ENCODE measurements around the gene HUNK. TPM values are rescaled to one million over a fixed set of nuclear protein-coding genes. Genes with fewer than 3 reads are reported as not detected.
"Not testable (repeated sequence)": the region's sequence is repeated elsewhere in the genome, so short reads cannot be mapped to it uniquely, and the experiment has no call there.

HUNK gene
- polyA plus RNA-seq, 3 donors from 2014 or later, result not detected

- DNase-seq, H3K36me3 Mint-ChIP-seq, H3K9me3 Mint-ChIP-seq, H3K4me1 Mint-ChIP-seq, H3K4me3 Mint-ChIP-seq, H3K27ac Mint-ChIP-seq: not testable (repeated sequence)
- peaks cover 2 to 14% (median 3%) of the 10 kb centered on the region in 3 donors for H3K27me3 Mint-ChIP-seq (ENCODE audit: low read depth in 3 of 3)
These were observed 74.2 kb downstream of the HUNK start for GRCh38 chr21:31946876-31947550.

- no peak overlapping the region for H3K27ac Mint-ChIP-seq
These were observed 75.9 kb downstream of the HUNK start for GRCh38 chr21:31948676-31949075.

GRCh38 chr21:31952828-31953227, 80.0 kb downstream of the HUNK start:
- no peaks in the 10 kb centered on the region for H3K4me1 Mint-ChIP-seq
- no peaks in the 10 kb centered on the region for H3K36me3 Mint-ChIP-seq
- peaks cover 0 to 7% (median 3%) of the 10 kb centered on the region in 3 donors for H3K27me3 Mint-ChIP-seq (ENCODE audit: low read depth in 3 of 3)
- DNase-seq, result no peak
- H3K4me3 Mint-ChIP-seq, result no peak overlapping the region
- H3K9me3 Mint-ChIP-seq, result no peaks in the 10 kb centered on the region
- no peak overlapping the region for H3K27ac Mint-ChIP-seq

More at GRCh38 chr21:31948676-31949075, 75.9 kb downstream of the HUNK start:
- Mint-ChIP-seq H3K4me1 (no peaks in the 10 kb centered on the region), H3K4me3 (no peak overlapping the region), H3K27me3 (ENCODE audit: low read depth in 3 of 3) (peaks cover 0 to 11% (median 2%) of the 10 kb centered on the region in 3 donors), H3K9me3 (no peaks in the 10 kb centered on the region), H3K36me3 (no peaks in the 10 kb centered on the region)
- DNase-seq, result no peak

- Mint-ChIP-seq H3K4me1 (no peaks in the 10 kb centered on the region), H3K27me3 (ENCODE audit: low read depth in 3 of 3) (peaks cover 0 to 6% (median 5%) of the 10 kb centered on the region in 3 donors), H3K27ac (no peak overlapping the region), H3K9me3 (no peaks in the 10 kb centered on the region), H3K36me3 (no peaks in the 10 kb centered on the region), H3K4me3 (no peak overlapping the region)
- no peak for DNase-seq
These were observed 84.8 kb downstream of the HUNK start for GRCh38 chr21:31957631-31958030.

- H3K27ac Mint-ChIP-seq, result no peak overlapping the region
- H3K4me1 Mint-ChIP-seq, result no peaks in the 10 kb centered on the region
- peaks cover 7 to 9% (median 7%) of the 10 kb centered on the region in 3 donors for H3K27me3 Mint-ChIP-seq (ENCODE audit: low read depth in 3 of 3)
- H3K9me3 Mint-ChIP-seq, result no peaks in the 10 kb centered on the region
- no peaks in the 10 kb centered on the region for H3K36me3 Mint-ChIP-seq
- DNase-seq, result no peak
- H3K4me3 Mint-ChIP-seq, result no peak overlapping the region
These were observed 87.1 kb downstream of the HUNK start for GRCh38 chr21:31959881-31960280.

GRCh38 chr21:31961027-31961426, 88.2 kb downstream of the HUNK start:
- Mint-ChIP-seq H3K36me3 (no peaks in the 10 kb centered on the region), H3K9me3 (no peaks in the 10 kb centered on the region), H3K27me3 (ENCODE audit: low read depth in 3 of 3) (peaks cover 2 to 9% (median 7%) of the 10 kb centered on the region in 3 donors), H3K4me3 (no peak overlapping the region), H3K4me1 (no peaks in the 10 kb centered on the region), H3K27ac (no peak overlapping the region)
- no peak for DNase-seq

- Mint-ChIP-seq H3K36me3 (no peaks in the 10 kb centered on the region), H3K9me3 (no peaks in the 10 kb centered on the region), H3K27ac (no peak overlapping the region), H3K27me3 (ENCODE audit: low read depth in 3 of 3) (peaks cover 2 to 9% (median 4%) of the 10 kb centered on the region in 3 donors), H3K4me3 (no peak overlapping the region), H3K4me1 (no peaks in the 10 kb centered on the region)
- no peak for DNase-seq
These were observed 88.9 kb downstream of the HUNK start for GRCh38 chr21:31961704-31962103.

- DNase-seq, result no peak
- Mint-ChIP-seq H3K9me3 (peaks cover 0 to 1% (median 0%) of the 10 kb centered on the region in 6 donors), H3K36me3 (no peaks in the 10 kb centered on the region), H3K4me1 (no peaks in the 10 kb centered on the region), H3K27me3 (ENCODE audit: low read depth in 3 of 3) (peaks cover 2 to 9% (median 3%) of the 10 kb centered on the region in 3 donors), H3K4me3 (no peak overlapping the region), H3K27ac (no peak overlapping the region)
These were observed 91.9 kb downstream of the HUNK start for GRCh38 chr21:31964692-31965091.

GRCh38 chr21:31967334-31967733, 94.5 kb downstream of the HUNK start:
- H3K27me3 Mint-ChIP-seq (ENCODE audit: low read depth in 3 of 3), result peaks cover 3 to 12% (median 6%) of the 10 kb centered on the region in 3 donors
- no peak overlapping the region for H3K4me3 Mint-ChIP-seq
- H3K4me1 Mint-ChIP-seq, result no peaks in the 10 kb centered on the region
- DNase-seq, result no peak
- peaks cover 0 to 1% (median 0%) of the 10 kb centered on the region in 6 donors for H3K9me3 Mint-ChIP-seq
- H3K36me3 Mint-ChIP-seq, result no peaks in the 10 kb centered on the region
- no peak overlapping the region for H3K27ac Mint-ChIP-seq

- DNase-seq, result no peak
- Mint-ChIP-seq H3K9me3 (peaks cover 0 to 10% (median under 1%) of the 10 kb centered on the region in 6 donors), H3K27ac (no peak overlapping the region), H3K4me1 (peaks cover 19 to 27% of the 10 kb centered on the region in 2 donors), H3K36me3 (no peaks in the 10 kb centered on the region), H3K4me3 (peak overlapping the region in 1 of 5 donors; percentile 12), H3K27me3 (ENCODE audit: low read depth in 3 of 3) (peaks cover 5 to 13% (median 6%) of the 10 kb centered on the region in 3 donors)
These were observed 99.8 kb downstream of the HUNK start for GRCh38 chr21:31972622-31973021.

GRCh38 chr21:31973402-31973944, 100.7 kb downstream of the HUNK start:
- peaks cover 19 to 27% of the 10 kb centered on the region in 2 donors for H3K4me1 Mint-ChIP-seq
- H3K4me3 Mint-ChIP-seq, result no peak overlapping the region
- H3K36me3 Mint-ChIP-seq, result no peaks in the 10 kb centered on the region
- H3K27me3 Mint-ChIP-seq (ENCODE audit: low read depth in 3 of 3), result peaks cover 5 to 15% (median 6%) of the 10 kb centered on the region in 3 donors
- H3K9me3 Mint-ChIP-seq, result peaks cover 0 to 10% (median under 1%) of the 10 kb centered on the region in 6 donors
- H3K27ac Mint-ChIP-seq, result no peak overlapping the region
- no peak for DNase-seq

- peak; percentile 18 to 46 (median 21) for DNase-seq
- H3K9me3 Mint-ChIP-seq, result peaks cover 0 to 10% (median under 1%) of the 10 kb centered on the region in 6 donors
- peak overlapping the region; percentile 8 to 74 (median 59) for H3K4me3 Mint-ChIP-seq
- no peaks in the 10 kb centered on the region for H3K36me3 Mint-ChIP-seq
- peaks cover 5 to 16% (median 8%) of the 10 kb centered on the region in 3 donors for H3K27me3 Mint-ChIP-seq (ENCODE audit: low read depth in 3 of 3)
- H3K4me1 Mint-ChIP-seq, result peaks cover 19 to 27% of the 10 kb centered on the region in 2 donors
- peak overlapping the region in 3 of 6 donors; percentile 19 to 71 (median 25) for H3K27ac Mint-ChIP-seq
These were observed 101.7 kb downstream of the HUNK start for GRCh38 chr21:31974454-31974985.

GRCh38 chr21:31975491-31975890, 102.7 kb downstream of the HUNK start:
- no peak overlapping the region for H3K27ac Mint-ChIP-seq
- H3K4me3 Mint-ChIP-seq, result peak overlapping the region in 1 of 5 donors; percentile 2
- no peak for DNase-seq
- peaks cover 19 to 27% of the 10 kb centered on the region in 2 donors for H3K4me1 Mint-ChIP-seq
- no peaks in the 10 kb centered on the region for H3K36me3 Mint-ChIP-seq
- peaks cover 0 to 10% (median under 1%) of the 10 kb centered on the region in 6 donors for H3K9me3 Mint-ChIP-seq
- peaks cover 5 to 16% (median 8%) of the 10 kb centered on the region in 3 donors for H3K27me3 Mint-ChIP-seq (ENCODE audit: low read depth in 3 of 3)

GRCh38 chr21:31977816-31978215, 105.0 kb downstream of the HUNK start:
- no peak overlapping the region for H3K27ac Mint-ChIP-seq
- H3K4me3 Mint-ChIP-seq, result no peak overlapping the region
- peaks cover 0 to 10% (median under 1%) of the 10 kb centered on the region in 6 donors for H3K9me3 Mint-ChIP-seq
- no peak for DNase-seq
- H3K36me3 Mint-ChIP-seq, result no peaks in the 10 kb centered on the region
- peaks cover 4 to 13% (median 9%) of the 10 kb centered on the region in 3 donors for H3K27me3 Mint-ChIP-seq (ENCODE audit: low read depth in 3 of 3)
- H3K4me1 Mint-ChIP-seq, result peaks cover 19 to 27% of the 10 kb centered on the region in 2 donors
